ENCODE data around the gene HCN1. TPM values are rescaled to one million over a fixed set of nuclear protein-coding genes. Genes with fewer than 3 reads are reported as not detected.

The HCN1 gene
- total RNA-seq, 1 donor from 2014 or later: 0.12 TPM

- Histone ChIP-seq H3K4me3 (no peak overlapping the region), H3K36me3 (no peaks in the 10 kb centered on the region), H3K27me3 (no peaks in the 10 kb centered on the region), H3K27ac (no peak overlapping the region), H3K9me3 (no peaks in the 10 kb centered on the region), H3K4me1 (no peaks in the 10 kb centered on the region)
- no peak for ATAC-seq
- TF ChIP-seq CTCF (IDR thresholded peaks at IDR 0.05): no peak
- intact Hi-C loops (cut with DNase I): no loop called here
- no peak for DNase-seq
Measured at GRCh38 chr5:45686620-45687019, 9.6 kb downstream of the HCN1 start.

- no peaks in the 10 kb centered on the region for H3K36me3 ChIP-seq
- ATAC-seq (no peak), DNase-seq (no peak)
- H3K27me3 ChIP-seq: no peaks in the 10 kb centered on the region
- H3K27ac ChIP-seq: no peak overlapping the region
- intact Hi-C loops (cut with DNase I): no loop called here
- no peak for TF ChIP-seq CTCF (IDR thresholded peaks at IDR 0.05)
- no peak overlapping the region for H3K4me3 ChIP-seq
- H3K4me1 ChIP-seq: no peaks in the 10 kb centered on the region
- H3K9me3 ChIP-seq: no peaks in the 10 kb centered on the region
Measured at GRCh38 chr5:45684118-45684517, 12.1 kb downstream of the HCN1 start.

- Histone ChIP-seq H3K27ac (no peak overlapping the region), H3K9me3 (no peaks in the 10 kb centered on the region), H3K27me3 (no peaks in the 10 kb centered on the region), H3K36me3 (no peaks in the 10 kb centered on the region), H3K4me3 (no peak overlapping the region), H3K4me1 (no peaks in the 10 kb centered on the region)
- TF ChIP-seq CTCF (IDR thresholded peaks at IDR 0.05): no peak
- ATAC-seq (no peak), DNase-seq (no peak)
- intact Hi-C loops (cut with DNase I): no loop called here
Measured at GRCh38 chr5:45680950-45681349, 15.2 kb downstream of the HCN1 start.

- no peak for TF ChIP-seq CTCF (IDR thresholded peaks at IDR 0.05)
- H3K9me3 ChIP-seq: no peaks in the 10 kb centered on the region
- intact Hi-C loops (cut with DNase I): no loop called here
- no peaks in the 10 kb centered on the region for H3K27me3 ChIP-seq
- no peaks in the 10 kb centered on the region for H3K36me3 ChIP-seq
- DNase-seq (no peak), ATAC-seq (no peak)
- H3K4me3 ChIP-seq: no peak overlapping the region
- H3K27ac ChIP-seq: no peak overlapping the region
- no peaks in the 10 kb centered on the region for H3K4me1 ChIP-seq
Measured at GRCh38 chr5:45677524-45677923, 18.7 kb downstream of the HCN1 start.

- Histone ChIP-seq H3K4me1 (no peaks in the 10 kb centered on the region), H3K27ac (no peak overlapping the region), H3K4me3 (no peak overlapping the region), H3K9me3 (no peaks in the 10 kb centered on the region), H3K27me3 (no peaks in the 10 kb centered on the region), H3K36me3 (no peaks in the 10 kb centered on the region)
- ATAC-seq: no peak
- intact Hi-C loops (cut with DNase I): no loop called here
- no peak for TF ChIP-seq CTCF (IDR thresholded peaks at IDR 0.05)
- no peak for DNase-seq
Measured at GRCh38 chr5:45672271-45672670, 23.9 kb downstream of the HCN1 start.

- DNase-seq: no peak
- TF ChIP-seq CTCF (IDR thresholded peaks at IDR 0.05): no peak
- Histone ChIP-seq H3K4me3 (no peak overlapping the region), H3K27ac (no peak overlapping the region), H3K4me1 (no peaks in the 10 kb centered on the region), H3K27me3 (no peaks in the 10 kb centered on the region), H3K36me3 (no peaks in the 10 kb centered on the region), H3K9me3 (no peaks in the 10 kb centered on the region)
- no peak for ATAC-seq
- intact Hi-C loops (cut with DNase I): no loop called here
Measured at GRCh38 chr5:45648744-45649143, 47.4 kb downstream of the HCN1 start.
